ENCODE measurements around the gene RAD51B. TPM values are rescaled to one million over a fixed set of nuclear protein-coding genes. Genes with fewer than 3 reads are reported as not detected.
A peak's percentile ranks its signal among the peaks of the same experiment; 100 is the strongest.

RAD51B gene
- total RNA-seq, 1 experiment from 2014 or later, result 14.2 TPM

DNA sequence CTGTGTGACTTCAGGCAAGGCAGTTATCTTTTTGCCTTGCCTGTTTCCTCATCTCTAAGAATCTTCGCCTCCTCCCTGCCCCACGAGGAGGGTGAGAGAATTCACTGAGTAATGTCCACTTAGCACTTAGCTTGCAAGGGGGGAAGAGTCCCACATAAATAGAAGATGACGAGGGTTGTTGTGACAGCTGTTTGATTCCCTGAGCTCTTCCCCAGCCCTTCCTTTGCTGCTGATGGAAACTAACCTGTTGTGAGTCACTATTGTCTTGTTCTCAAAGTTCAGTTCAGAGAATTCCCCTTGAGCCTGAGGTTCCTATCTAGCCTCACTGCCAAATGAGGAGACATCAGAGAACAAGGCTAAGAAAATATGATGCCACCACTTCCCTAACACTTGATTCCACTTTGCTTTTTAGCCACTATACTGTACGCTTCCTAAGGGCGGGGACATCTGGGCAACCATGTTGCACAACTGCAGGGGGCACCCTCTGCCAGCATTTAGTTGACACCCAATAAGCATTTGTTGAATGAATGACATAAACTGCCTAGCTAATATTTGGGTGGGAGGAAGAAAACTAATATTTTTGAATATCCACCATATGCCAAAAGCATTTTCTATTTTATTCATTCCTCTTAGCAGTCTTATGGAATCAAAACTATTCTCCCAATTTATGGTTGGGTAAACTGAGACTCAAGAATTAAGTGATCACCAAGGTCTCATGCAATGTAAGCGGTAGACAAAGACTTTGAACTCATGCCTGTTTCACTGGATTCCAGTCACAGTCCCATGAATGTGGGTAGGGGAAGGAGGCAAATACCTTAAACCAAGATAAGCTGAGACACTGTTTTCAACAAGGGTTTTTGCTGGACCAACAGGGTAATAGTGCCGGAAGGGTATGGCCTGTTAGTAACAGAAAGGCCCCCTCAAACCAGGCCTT is 895.7 kb downstream of the RAD51B start:
- no peak overlapping the region for H3K4me3 Mint-ChIP-seq
- H3K27me3 Mint-ChIP-seq (ENCODE audit: low read depth), result no peaks in the 10 kb centered on the region; the same call in 1 of the 2 replicates
- H3K9me3 Mint-ChIP-seq, result peaks cover 3% of the 10 kb centered on the region
- DNase-seq (ENCODE audit: low spot score) (no peak), ATAC-seq (no peak)
- H3K4me1 Mint-ChIP-seq, result no peaks in the 10 kb centered on the region; the same call in 1 of the 2 replicates
- TF ChIP-seq, protein P1, sequence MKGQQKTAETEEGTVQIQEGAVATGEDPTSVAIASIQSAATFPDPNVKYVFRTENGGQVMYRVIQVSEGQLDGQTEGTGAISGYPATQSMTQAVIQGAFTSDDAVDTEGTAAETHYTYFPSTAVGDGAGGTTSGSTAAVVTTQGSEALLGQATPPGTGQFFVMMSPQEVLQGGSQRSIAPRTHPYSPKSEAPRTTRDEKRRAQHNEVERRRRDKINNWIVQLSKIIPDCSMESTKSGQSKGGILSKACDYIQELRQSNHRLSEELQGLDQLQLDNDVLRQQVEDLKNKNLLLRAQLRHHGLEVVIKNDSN (CRISPR knock-in tag; IDR thresholded peaks at IDR 0.05), result no peak
- TF ChIP-seq NR1H2 (CRISPR knock-in tag; IDR thresholded peaks at IDR 0.05), result no peak
- no peak for TF ChIP-seq JUN (CRISPR knock-in tag; IDR thresholded peaks at IDR 0.05)
- no peak for TF ChIP-seq FOXK1 (CRISPR knock-in tag; IDR thresholded peaks at IDR 0.05)
- TF ChIP-seq, protein P2, sequence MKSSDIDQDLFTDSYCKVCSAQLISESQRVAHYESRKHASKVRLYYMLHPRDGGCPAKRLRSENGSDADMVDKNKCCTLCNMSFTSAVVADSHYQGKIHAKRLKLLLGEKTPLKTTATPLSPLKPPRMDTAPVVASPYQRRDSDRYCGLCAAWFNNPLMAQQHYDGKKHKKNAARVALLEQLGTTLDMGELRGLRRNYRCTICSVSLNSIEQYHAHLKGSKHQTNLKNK (CRISPR knock-in tag; IDR thresholded peaks at IDR 0.05), result no peak
- no peak for TF ChIP-seq NFYB (CRISPR knock-in tag; conservative IDR thresholded peaks at IDR 0.05; ENCODE audit: low read depth)
- no peak for TF ChIP-seq SP1 (CRISPR knock-in tag; conservative IDR thresholded peaks at IDR 0.05)
- TF ChIP-seq, protein P3, sequence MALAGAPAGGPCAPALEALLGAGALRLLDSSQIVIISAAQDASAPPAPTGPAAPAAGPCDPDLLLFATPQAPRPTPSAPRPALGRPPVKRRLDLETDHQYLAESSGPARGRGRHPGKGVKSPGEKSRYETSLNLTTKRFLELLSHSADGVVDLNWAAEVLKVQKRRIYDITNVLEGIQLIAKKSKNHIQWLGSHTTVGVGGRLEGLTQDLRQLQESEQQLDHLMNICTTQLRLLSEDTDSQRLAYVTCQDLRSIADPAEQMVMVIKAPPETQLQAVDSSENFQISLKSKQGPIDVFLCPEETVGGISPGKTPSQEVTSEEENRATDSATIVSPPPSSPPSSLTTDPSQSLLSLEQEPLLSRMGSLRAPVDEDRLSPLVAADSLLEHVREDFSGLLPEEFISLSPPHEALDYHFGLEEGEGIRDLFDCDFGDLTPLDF (CRISPR knock-in tag; IDR thresholded peaks at IDR 0.05), result no peak
- TF ChIP-seq IRF2 (CRISPR knock-in tag; IDR thresholded peaks at IDR 0.05; ENCODE audit: borderline replicate concordance, low read depth), result no peak
- TF ChIP-seq, protein P4, sequence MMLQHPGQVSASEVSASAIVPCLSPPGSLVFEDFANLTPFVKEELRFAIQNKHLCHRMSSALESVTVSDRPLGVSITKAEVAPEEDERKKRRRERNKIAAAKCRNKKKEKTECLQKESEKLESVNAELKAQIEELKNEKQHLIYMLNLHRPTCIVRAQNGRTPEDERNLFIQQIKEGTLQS (CRISPR knock-in tag; conservative IDR thresholded peaks at IDR 0.05), result no peak
- no peak for TF ChIP-seq TP53 (CRISPR knock-in tag; IDR thresholded peaks at IDR 0.05)
- TF ChIP-seq, protein P5, sequence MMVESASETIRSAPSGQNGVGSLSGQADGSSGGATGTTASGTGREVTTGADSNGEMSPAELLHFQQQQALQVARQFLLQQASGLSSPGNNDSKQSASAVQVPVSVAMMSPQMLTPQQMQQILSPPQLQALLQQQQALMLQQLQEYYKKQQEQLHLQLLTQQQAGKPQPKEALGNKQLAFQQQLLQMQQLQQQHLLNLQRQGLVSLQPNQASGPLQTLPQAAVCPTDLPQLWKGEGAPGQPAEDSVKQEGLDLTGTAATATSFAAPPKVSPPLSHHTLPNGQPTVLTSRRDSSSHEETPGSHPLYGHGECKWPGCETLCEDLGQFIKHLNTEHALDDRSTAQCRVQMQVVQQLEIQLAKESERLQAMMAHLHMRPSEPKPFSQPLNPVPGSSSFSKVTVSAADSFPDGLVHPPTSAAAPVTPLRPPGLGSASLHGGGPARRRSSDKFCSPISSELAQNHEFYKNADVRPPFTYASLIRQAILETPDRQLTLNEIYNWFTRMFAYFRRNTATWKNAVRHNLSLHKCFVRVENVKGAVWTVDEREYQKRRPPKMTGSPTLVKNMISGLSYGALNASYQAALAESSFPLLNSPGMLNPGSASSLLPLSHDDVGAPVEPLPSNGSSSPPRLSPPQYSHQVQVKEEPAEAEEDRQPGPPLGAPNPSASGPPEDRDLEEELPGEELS (CRISPR knock-in tag; IDR thresholded peaks at IDR 0.05), result no peak
- no peak for TF ChIP-seq ZNF121 (CRISPR knock-in tag; IDR thresholded peaks at IDR 0.05)
- CTCF ChIA-PET, result interaction anchor here (1.5 kb wide), 1 partner anchor 13 kb away, joined by 4 read pairs; no protein-coding TSS in a partner anchor
- H3K27ac Mint-ChIP-seq, result no peak overlapping the region
- no peaks in the 10 kb centered on the region for H3K36me3 Mint-ChIP-seq
- POLR2A ChIA-PET, result no interaction called here

DNA sequence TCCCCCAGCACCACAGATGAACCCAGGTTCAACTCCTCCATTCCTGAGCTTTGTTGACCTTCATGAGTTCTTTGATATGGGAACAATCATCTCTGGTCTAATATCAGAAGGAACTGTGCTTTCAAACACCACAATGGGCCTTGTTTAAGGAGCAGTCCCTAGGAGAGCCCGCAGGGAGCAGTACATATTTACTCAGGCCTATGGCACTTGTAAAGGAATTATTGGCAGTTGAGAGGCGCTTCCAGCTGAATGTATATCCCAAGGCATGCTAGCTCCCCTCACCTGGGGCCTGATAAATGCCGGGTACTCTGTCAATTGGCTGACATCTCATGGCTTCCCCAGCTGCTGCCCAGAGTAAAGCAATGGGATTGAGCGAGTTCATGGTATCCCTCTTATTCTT is 897.1 kb downstream of the RAD51B start:
- CTCF ChIA-PET, result interaction anchor here (0.5 to 2.5 kb wide), 15 partner anchors 10 to 132 kb away, joined by 3 to 12 read pairs (median 4); no protein-coding TSS in a partner anchor
- TF ChIP-seq, protein P6, sequence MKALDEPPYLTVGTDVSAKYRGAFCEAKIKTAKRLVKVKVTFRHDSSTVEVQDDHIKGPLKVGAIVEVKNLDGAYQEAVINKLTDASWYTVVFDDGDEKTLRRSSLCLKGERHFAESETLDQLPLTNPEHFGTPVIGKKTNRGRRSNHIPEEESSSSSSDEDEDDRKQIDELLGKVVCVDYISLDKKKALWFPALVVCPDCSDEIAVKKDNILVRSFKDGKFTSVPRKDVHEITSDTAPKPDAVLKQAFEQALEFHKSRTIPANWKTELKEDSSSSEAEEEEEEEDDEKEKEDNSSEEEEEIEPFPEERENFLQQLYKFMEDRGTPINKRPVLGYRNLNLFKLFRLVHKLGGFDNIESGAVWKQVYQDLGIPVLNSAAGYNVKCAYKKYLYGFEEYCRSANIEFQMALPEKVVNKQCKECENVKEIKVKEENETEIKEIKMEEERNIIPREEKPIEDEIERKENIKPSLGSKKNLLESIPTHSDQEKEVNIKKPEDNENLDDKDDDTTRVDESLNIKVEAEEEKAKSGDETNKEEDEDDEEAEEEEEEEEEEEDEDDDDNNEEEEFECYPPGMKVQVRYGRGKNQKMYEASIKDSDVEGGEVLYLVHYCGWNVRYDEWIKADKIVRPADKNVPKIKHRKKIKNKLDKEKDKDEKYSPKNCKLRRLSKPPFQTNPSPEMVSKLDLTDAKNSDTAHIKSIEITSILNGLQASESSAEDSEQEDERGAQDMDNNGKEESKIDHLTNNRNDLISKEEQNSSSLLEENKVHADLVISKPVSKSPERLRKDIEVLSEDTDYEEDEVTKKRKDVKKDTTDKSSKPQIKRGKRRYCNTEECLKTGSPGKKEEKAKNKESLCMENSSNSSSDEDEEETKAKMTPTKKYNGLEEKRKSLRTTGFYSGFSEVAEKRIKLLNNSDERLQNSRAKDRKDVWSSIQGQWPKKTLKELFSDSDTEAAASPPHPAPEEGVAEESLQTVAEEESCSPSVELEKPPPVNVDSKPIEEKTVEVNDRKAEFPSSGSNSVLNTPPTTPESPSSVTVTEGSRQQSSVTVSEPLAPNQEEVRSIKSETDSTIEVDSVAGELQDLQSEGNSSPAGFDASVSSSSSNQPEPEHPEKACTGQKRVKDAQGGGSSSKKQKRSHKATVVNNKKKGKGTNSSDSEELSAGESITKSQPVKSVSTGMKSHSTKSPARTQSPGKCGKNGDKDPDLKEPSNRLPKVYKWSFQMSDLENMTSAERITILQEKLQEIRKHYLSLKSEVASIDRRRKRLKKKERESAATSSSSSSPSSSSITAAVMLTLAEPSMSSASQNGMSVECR (CRISPR knock-in tag; IDR thresholded peaks at IDR 0.05; ENCODE audit: borderline replicate concordance), result no peak
- no peak for TF ChIP-seq OVOL2 (CRISPR knock-in tag; IDR thresholded peaks at IDR 0.05; ENCODE audit: borderline replicate concordance)
- TF ChIP-seq, protein P3 (CRISPR knock-in tag; IDR thresholded peaks at IDR 0.05), result no peak
- no peak overlapping the region for H3K4me3 Mint-ChIP-seq
- POLR2A ChIA-PET, result interaction anchor here (0.5 to 1.0 kb wide), 3 partner anchors 47 to 79 kb away, joined by 3 to 4 read pairs (median 3); partner anchors contain the start of gene ZFP36L1
- ATAC-seq (peak; percentile 58), DNase-seq (ENCODE audit: low spot score) (no peak)
- no peaks in the 10 kb centered on the region for H3K36me3 Mint-ChIP-seq
- H3K9me3 Mint-ChIP-seq, result peaks cover 9% of the 10 kb centered on the region
- H3K27me3 Mint-ChIP-seq (ENCODE audit: low read depth), result no peaks in the 10 kb centered on the region; the same call in 1 of the 2 replicates
- no peak overlapping the region; the same call in 1 of the 2 replicates for H3K27ac Mint-ChIP-seq
- H3K4me1 Mint-ChIP-seq, result no peaks in the 10 kb centered on the region; the same call in 1 of the 2 replicates
